GM23248 (cell line): ENCODE results near the gene PLEKHG2. TPM values are rescaled to one million over a fixed set of nuclear protein-coding genes. Genes with fewer than 3 reads are reported as not detected.
"Not testable (repeated sequence)": the region's sequence is repeated elsewhere in the genome, so short reads cannot be mapped to it uniquely, and the experiment has no call there.

ENCODE experiments used
- DNase-seq: peaks from one replicate; pipeline ENCODE4 v3.0.0-alpha.2; 2015
- H2AFZ ChIP-seq: fragments of 200-600 bp; sonication (generic); 2 replicates; pipeline ENCODE4 v1.6.1; 2016; ENCODE audit warnings: antibody characterized with exemption
- H3F3A ChIP-seq: fragments of 200-600 bp; sonication (generic); 2 replicates; pipeline ENCODE4 v1.6.1; 2016; ENCODE audit warnings: mild to moderate bottlenecking, antibody characterized with exemption, mixed run types; ENCODE audit not compliant: insufficient read depth
- H3K27ac ChIP-seq: fragments of 200-600 bp; sonication (generic); 2 replicates; pipeline ENCODE4 v1.5.1; 2016; ENCODE audit warnings: mild to moderate bottlenecking
- H3K27me3 ChIP-seq: fragments of 200-600 bp; sonication (generic); replicated peaks from 2 replicates; pipeline ENCODE4 v1.6.1; 2016; ENCODE audit warnings: mild to moderate bottlenecking; ENCODE audit not compliant: insufficient read depth
- H3K36me3 ChIP-seq: fragments of 200-600 bp; sonication (generic); 2 replicates; pipeline ENCODE4 v1.6.1; 2016; ENCODE audit warnings: low read depth, mild to moderate bottlenecking
- H3K4me1 ChIP-seq: fragments of 200-600 bp; sonication (generic); 2 replicates; pipeline ENCODE4 v1.6.1; 2016; ENCODE audit warnings: mild to moderate bottlenecking; ENCODE audit not compliant: insufficient read depth
- H3K4me2 ChIP-seq: fragments of 200-600 bp; sonication (generic); one replicate; pipeline ENCODE4 v1.6.1; 2016; ENCODE audit warnings: mild to moderate bottlenecking; ENCODE audit not compliant: unreplicated experiment
- H3K4me3 ChIP-seq: fragments of 200-600 bp; sonication (generic); 2 replicates; pipeline ENCODE4 v1.5.1; 2016; ENCODE audit warnings: mild to moderate bottlenecking
- H3K79me2 ChIP-seq: fragments of 200-600 bp; sonication (generic); 2 replicates; pipeline ENCODE4 v1.6.1; 2016; ENCODE audit warnings: mild to moderate bottlenecking; ENCODE audit not compliant: insufficient read depth
- H3K9ac ChIP-seq: fragments of 200-600 bp; sonication (generic); 2 replicates; pipeline ENCODE4 v1.6.1; 2016; ENCODE audit warnings: mild to moderate bottlenecking
- H3K9me2 ChIP-seq: fragments of 200-600 bp; sonication (generic); 2 replicates; pipeline ENCODE4 v1.6.1; 2016; ENCODE audit warnings: mixed run types, mild to moderate bottlenecking, moderate library complexity; ENCODE audit not compliant: insufficient read depth
- H3K9me3 ChIP-seq: fragments of 200-600 bp; sonication (generic); one replicate; pipeline ENCODE4 v1.6.1; 2017; ENCODE audit warnings: low read depth
- H4K20me1 ChIP-seq: fragments of 200-600 bp; sonication (generic); 2 replicates; pipeline ENCODE4 v1.6.0; 2016; ENCODE audit not compliant: insufficient read depth
- EZH2 ChIP-seq: fragments of 200-600 bp; sonication (generic); IDR thresholded peaks from 2 replicates; pipeline ENCODE4 v1.6.1; 2018; ENCODE audit warnings: antibody characterized with exemption, mild to moderate bottlenecking; ENCODE audit not compliant: insufficient read depth, poor library complexity, severe bottlenecking
- EZH2phosphoT487 ChIP-seq: fragments of 200-600 bp; sonication (generic); IDR thresholded peaks from 2 replicates; pipeline ENCODE4 v1.6.1; 2018; ENCODE audit warnings: antibody characterized with exemption, moderate library complexity, mild to moderate bottlenecking, low read depth; ENCODE audit not compliant: insufficient read depth
- WGBS, 2 experiments: methylation state at CpG; one replicate each; pipeline ENCODE4 v1.1.6; 2015 to 2017; ENCODE audit warnings: low lambda C conversion rate in 2 of 2, low coverage in 1 of 2; ENCODE audit errors: missing lambda C conversion rate in 2 of 2; 5-methylcytosine and 5-hydroxymethylcytosine counted together
- in situ Hi-C: fragments of 300-500 bp; cut with MboI; formaldehyde crosslinking; loops from 2 replicates; pipeline ENCODE4 v1.15.0; 2020
- polyA plus RNA-seq: library from polyadenylated mRNA; unstranded; fragments of >200 nt; fragmentation: Nextera tagmentation; extraction: Ambion mirVana; gene quantifications from 2 replicates; pipeline ENCODE4 v1.2.1, GENCODE V29; 2016
- total RNA-seq: library from RNA; depleted of rRNA; stranded (reverse); fragments of >200 nt; shearing (Covaris generic); gene quantifications from 2 replicates; pipeline ENCODE4 v1.2.3, GENCODE V29; 2014

PLEKHG2 gene
- total and polyA plus RNA-seq, 2 experiments from 2014 or later, result 12.0 to 12.2 TPM

DNA sequence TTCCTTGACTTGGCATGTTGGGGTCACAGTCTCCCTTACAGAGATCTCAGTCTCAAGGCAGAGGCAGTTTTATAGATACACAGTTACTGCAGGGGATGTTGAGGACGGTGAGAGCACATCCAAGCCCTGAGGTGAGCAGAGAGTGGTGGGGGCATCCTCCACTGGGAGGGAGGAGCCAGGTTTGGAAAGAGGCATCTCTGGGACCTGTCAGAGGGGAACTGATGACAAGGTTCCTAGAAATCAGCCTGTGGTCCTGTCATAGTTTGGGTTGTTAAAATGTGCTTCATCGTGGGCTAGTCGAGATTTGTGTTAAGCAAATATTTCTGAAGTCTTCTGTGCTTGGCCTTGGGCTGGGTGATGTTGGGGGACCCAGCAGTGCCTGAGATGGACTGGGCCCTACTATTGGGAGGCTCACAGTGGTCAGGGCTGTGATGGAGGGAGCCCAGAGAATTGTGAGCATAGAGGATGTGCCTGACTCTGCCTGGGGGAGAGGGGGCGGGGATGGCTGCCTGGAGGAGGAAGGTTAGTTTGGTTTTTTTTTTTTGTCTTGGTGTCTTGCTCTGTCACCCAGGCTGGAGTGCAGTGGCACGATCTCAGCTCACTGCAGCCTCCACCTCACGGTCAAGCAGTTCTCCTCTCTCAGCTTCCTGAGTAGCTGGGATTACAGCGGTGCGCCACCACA lies 36.8 kb downstream of the PLEKHG2 start:
- no peak overlapping the region for H3K27ac ChIP-seq
- no peak overlapping the region for H2AFZ ChIP-seq
- H3K79me2 ChIP-seq, result peaks cover 98% of the 10 kb centered on the region
- no peaks in the 10 kb centered on the region for H3K9me2 ChIP-seq
- no peak overlapping the region for H3K4me3 ChIP-seq
- no peak overlapping the region for H3K4me2 ChIP-seq
- peaks cover 9% of the 10 kb centered on the region; the same call in 1 of the 2 replicates for H4K20me1 ChIP-seq
- no peaks in the 10 kb centered on the region for H3K27me3 ChIP-seq
- H3K36me3 ChIP-seq, result peaks cover 7% of the 10 kb centered on the region; the same call in 1 of the 2 replicates
- no peaks in the 10 kb centered on the region for H3K9me3 ChIP-seq
- H3K9ac ChIP-seq, result no peak overlapping the region
- peaks cover 8% of the 10 kb centered on the region for H3F3A ChIP-seq
- H3K4me1 ChIP-seq, result peaks cover 25% of the 10 kb centered on the region
- DNase-seq, result no peak
- 96% methylated on average over 8 of the region's 8 CpGs for WGBS, 2 experiments
- TF ChIP-seq EZH2phosphoT487, result no peak
- in situ Hi-C loops, result no loop called here

DNA sequence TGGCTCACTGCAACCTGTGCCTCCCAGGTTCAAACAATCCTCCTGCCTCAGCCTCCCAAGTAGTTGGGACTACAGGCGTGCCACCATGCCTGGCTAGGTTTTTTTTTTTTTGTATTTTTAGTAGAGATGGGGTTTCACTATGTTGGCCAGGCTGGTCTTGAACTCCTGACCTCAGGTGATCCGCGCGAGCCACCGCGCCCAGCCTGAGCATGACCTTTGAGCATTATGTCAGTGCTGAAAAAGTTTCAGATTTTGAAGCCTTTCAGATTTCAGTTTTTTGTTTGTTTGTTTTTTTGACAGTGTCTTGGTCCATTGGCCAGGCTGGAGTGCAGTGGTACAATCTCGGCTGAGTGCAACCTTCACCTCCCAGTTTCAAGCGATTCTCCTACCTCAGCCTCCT lies 38.8 kb downstream of the PLEKHG2 start:
- H4K20me1 ChIP-seq, H3K4me2 ChIP-seq, H3K4me3 ChIP-seq, DNase-seq, H2AFZ ChIP-seq, H3K9me2 ChIP-seq, H3K9ac ChIP-seq, H3K9me3 ChIP-seq, in situ Hi-C loops, H3K27ac ChIP-seq, H3F3A ChIP-seq, H3K27me3 ChIP-seq: not testable (repeated sequence)
- Histone ChIP-seq H3K36me3 (peaks cover 13% of the 10 kb centered on the region), H3K79me2 (peaks cover 100% of the 10 kb centered on the region), H3K4me1 (peaks cover 24% of the 10 kb centered on the region)
- 94% methylated on average over 8 of the region's 8 CpGs for whole genome bisulfite sequencing, 2 experiments

GRCh38 chr19:39463403-39463802 lies 50.9 kb downstream of the PLEKHG2 start:
- Histone ChIP-seq H3K4me3 (no peak overlapping the region), H3K36me3 (peaks cover 25% of the 10 kb centered on the region; the same call in 1 of the 2 replicates), H3K9me3 (no peaks in the 10 kb centered on the region), H4K20me1 (no peaks in the 10 kb centered on the region), H3K9me2 (no peaks in the 10 kb centered on the region), H3K9ac (no peak overlapping the region), H3K4me2 (no peak overlapping the region), H3K27me3 (no peaks in the 10 kb centered on the region), H2AFZ (no peak overlapping the region), H3K4me1 (no peaks in the 10 kb centered on the region), H3K79me2 (peaks cover 60% of the 10 kb centered on the region), H3F3A (no peaks in the 10 kb centered on the region), H3K27ac (no peak overlapping the region)
- 70 to 73% methylated on average over 3 of the region's 3 CpGs for WGBS, 2 experiments
- no peak for TF ChIP-seq EZH2phosphoT487
- TF ChIP-seq EZH2, result no peak
- in situ Hi-C loops, result no loop called here
- DNase-seq, result no peak

DNA sequence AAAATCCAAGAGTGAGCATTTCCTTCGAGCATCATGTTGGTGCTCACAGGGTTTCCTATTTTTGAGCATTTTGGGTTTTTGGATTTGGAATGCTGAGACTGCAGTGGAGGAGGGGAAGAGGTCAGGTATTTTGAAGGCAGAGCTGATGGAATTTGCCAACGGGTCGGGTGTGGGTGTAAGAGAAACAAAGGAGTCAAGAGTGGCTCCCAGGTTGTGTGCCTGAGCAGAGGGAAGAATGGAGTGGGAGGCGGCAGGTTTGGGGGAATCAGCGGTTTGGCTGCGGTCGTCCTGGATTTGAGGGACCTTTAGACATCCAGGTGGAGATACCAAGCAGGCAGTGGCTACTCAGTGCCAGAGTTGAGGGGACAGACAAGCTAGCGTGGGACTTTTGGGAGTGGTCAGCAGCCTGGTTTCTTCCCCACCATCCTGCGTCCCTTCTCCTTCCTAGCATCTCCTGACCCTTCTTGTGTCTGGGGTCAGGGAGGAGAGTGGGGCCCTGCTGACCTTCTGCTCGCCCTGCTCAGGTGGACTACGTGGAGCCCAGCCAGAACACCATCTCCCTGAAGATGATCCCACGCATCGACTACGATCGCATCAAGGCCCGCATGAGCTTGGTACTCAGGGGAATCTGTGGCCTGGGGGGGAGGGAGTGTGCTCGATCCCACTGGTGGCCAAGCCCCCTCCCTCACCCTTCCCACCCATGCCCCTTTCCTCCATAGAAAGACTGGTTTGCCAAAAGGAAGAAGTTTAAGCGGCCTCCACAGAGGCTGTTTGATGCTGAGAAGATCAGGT lies 53.7 kb downstream of the PLEKHG2 start:
- H3F3A ChIP-seq, result no peaks in the 10 kb centered on the region
- DNase-seq, result no peak
- in situ Hi-C loops, result no loop called here

More for the DNA sequence above, 53.7 kb downstream of the PLEKHG2 start:
- Histone ChIP-seq H3K36me3 (peaks cover 16% of the 10 kb centered on the region; the same call in 1 of the 2 replicates), H3K4me2 (no peak overlapping the region), H3K4me3 (no peak overlapping the region), H3K9ac (no peak overlapping the region), H3K4me1 (no peaks in the 10 kb centered on the region), H3K9me2 (no peaks in the 10 kb centered on the region), H3K27me3 (no peaks in the 10 kb centered on the region), H3K27ac (no peak overlapping the region), H2AFZ (no peak overlapping the region), H3K79me2 (peaks cover 43% of the 10 kb centered on the region), H3K9me3 (no peaks in the 10 kb centered on the region), H4K20me1 (no peaks in the 10 kb centered on the region)
- no peak for TF ChIP-seq EZH2phosphoT487
- no peak for TF ChIP-seq EZH2
- WGBS, 2 experiments, result 94 to 97% methylated on average over 15 to 18 of the region's 18 CpGs
